Measurements from ENCODE around the gene TAF4.

- no peak for TF ChIP-seq SP2 (tag by site-specific recombination; IDR thresholded peaks at IDR 0.05)
- TF ChIP-seq CTCF (tag by site-specific recombination; IDR thresholded peaks at IDR 0.05), result no peak
- TF ChIP-seq ZNF560 (tag by site-specific recombination; IDR thresholded peaks at IDR 0.05; ENCODE audit: borderline replicate concordance), result no peak
- no peak for TF ChIP-seq MYNN (tag by site-specific recombination; IDR thresholded peaks at IDR 0.05; ENCODE audit: borderline replicate concordance)
- TF ChIP-seq ZNF580 (tag by site-specific recombination; IDR thresholded peaks at IDR 0.05), result no peak
- TF ChIP-seq REPIN1 (tag by site-specific recombination; IDR thresholded peaks at IDR 0.05; ENCODE audit: low read depth), result no peak
- TF ChIP-seq TCF7L2 (IDR thresholded peaks at IDR 0.05; ENCODE audit: borderline replicate concordance, low read depth, low read length), result no peak
- no peak for TF ChIP-seq RBAK (tag by site-specific recombination; IDR thresholded peaks at IDR 0.05)
- TF ChIP-seq ZNF292 (tag by site-specific recombination; IDR thresholded peaks at IDR 0.05; ENCODE audit: borderline replicate concordance, low read depth), result no peak
- TF ChIP-seq GLI2 (tag by site-specific recombination; IDR thresholded peaks at IDR 0.05; ENCODE audit: borderline replicate concordance, low read depth), result no peak
Observed at GRCh38 chr20:61973515-61974356, 91.9 kb downstream of the TAF4 start.

All from HEK293 (cell line).